ENCODE results near the gene RAB11A. TPM values are rescaled to one million over a fixed set of nuclear protein-coding genes. Genes with fewer than 3 reads are reported as not detected.

RAB11A gene
- total and polyA plus RNA-seq, 2 donors (not counting 1 experiment from before 2014, with no cell fraction given) = 56.8 to 501 TPM

DNA sequence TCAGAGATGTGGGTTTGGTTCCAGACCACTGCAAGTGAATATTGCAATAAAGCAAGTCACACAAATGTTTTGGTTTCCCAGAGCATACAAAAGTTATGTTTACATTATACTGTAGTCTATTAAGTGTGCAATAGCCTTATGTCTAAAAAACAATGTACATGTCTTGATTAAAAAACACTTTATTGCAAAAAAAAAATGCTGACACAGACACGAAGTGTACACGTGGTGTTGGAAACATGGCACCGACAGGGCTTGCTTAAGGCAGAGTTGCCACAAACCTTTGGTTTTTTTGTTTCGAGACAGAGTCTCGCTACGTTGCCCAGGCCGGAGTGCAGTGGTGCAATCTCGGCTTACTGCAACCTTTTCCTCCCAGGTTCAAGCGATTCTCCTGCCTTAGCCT, 50.1 kb downstream of the RAB11A start:
- no peak overlapping the region for H2AFZ ChIP-seq (ENCODE audit: low read length)
- TF ChIP-seq, protein P1, sequence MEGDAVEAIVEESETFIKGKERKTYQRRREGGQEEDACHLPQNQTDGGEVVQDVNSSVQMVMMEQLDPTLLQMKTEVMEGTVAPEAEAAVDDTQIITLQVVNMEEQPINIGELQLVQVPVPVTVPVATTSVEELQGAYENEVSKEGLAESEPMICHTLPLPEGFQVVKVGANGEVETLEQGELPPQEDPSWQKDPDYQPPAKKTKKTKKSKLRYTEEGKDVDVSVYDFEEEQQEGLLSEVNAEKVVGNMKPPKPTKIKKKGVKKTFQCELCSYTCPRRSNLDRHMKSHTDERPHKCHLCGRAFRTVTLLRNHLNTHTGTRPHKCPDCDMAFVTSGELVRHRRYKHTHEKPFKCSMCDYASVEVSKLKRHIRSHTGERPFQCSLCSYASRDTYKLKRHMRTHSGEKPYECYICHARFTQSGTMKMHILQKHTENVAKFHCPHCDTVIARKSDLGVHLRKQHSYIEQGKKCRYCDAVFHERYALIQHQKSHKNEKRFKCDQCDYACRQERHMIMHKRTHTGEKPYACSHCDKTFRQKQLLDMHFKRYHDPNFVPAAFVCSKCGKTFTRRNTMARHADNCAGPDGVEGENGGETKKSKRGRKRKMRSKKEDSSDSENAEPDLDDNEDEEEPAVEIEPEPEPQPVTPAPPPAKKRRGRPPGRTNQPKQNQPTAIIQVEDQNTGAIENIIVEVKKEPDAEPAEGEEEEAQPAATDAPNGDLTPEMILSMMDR (conservative IDR thresholded peaks at IDR 0.05 in 1 of 2, IDR thresholded peaks at IDR 0.05 in 1 of 2; ENCODE audit: low read depth in 1 of 2, low read length in 2 of 2) = no peak
- TF ChIP-seq EZH2 (IDR thresholded peaks at IDR 0.05; ENCODE audit: low read length, missing control alignments) = no peak
- H3K36me3 ChIP-seq (ENCODE audit: control insufficient read depth, insufficient read depth, low read length) = no peaks in the 10 kb centered on the region
- peaks cover 6% of the 10 kb centered on the region for H3K4me1 ChIP-seq (ENCODE audit: control insufficient read depth, extremely low read depth, insufficient read depth, low read length)
- H4K20me1 ChIP-seq (ENCODE audit: control insufficient read depth, extremely low read depth, insufficient read depth, low read length) = no peaks in the 10 kb centered on the region
- H3K9ac ChIP-seq (ENCODE audit: insufficient read depth, low read length) = no peak overlapping the region
- no peak overlapping the region for H3K4me3 ChIP-seq (replicated peaks in 1 of 4; ENCODE audit: control extremely low read depth in 1 of 4, insufficient read depth in 1 of 4, low read depth in 3 of 4, low read length in 4 of 4)
- no peak overlapping the region for H3K4me2 ChIP-seq (ENCODE audit: extremely low read depth, insufficient read depth, low read length)
- no peaks in the 10 kb centered on the region for H3K27me3 ChIP-seq (ENCODE audit: control insufficient read depth, insufficient read depth, low read length)
- H3K9me3 ChIP-seq (ENCODE audit: control insufficient read depth, insufficient read depth, low read depth, low read length) = no peaks in the 10 kb centered on the region
- no peak for DNase-seq (ENCODE audit: low read depth in 2 of 2)
- no peak overlapping the region for H3K27ac ChIP-seq (ENCODE audit: insufficient read depth, low read length)
- no peaks in the 10 kb centered on the region for H3K79me2 ChIP-seq (ENCODE audit: control insufficient read depth, insufficient read depth, low read length)

DNA sequence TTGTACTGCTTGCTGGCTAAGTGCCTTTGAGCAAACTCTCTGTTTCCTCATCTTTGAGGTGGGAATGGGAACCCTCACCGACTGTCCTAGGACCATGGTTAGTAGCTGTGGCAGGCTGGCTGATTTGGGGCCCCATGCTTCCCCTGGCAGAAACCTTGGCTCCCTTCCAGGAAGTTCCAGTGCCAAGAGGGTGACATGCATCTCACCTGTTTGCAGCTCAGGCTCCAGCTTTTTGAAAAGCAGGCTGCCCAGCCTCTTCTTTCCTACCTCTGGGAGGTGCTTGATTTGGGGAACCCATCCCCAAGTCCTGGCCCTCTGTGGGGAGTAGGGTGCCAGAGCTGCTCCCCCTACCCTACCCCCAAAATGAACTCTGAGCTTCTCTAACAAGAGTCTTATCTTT, 50.8 kb downstream of the RAB11A start:
- Histone ChIP-seq H2AFZ (ENCODE audit: low read length) (no peak overlapping the region), H3K4me1 (ENCODE audit: control insufficient read depth, extremely low read depth, insufficient read depth, low read length) (peaks cover 6% of the 10 kb centered on the region), H3K27ac (ENCODE audit: insufficient read depth, low read length) (no peak overlapping the region), H3K79me2 (ENCODE audit: control insufficient read depth, insufficient read depth, low read length) (no peaks in the 10 kb centered on the region), H3K4me3 (replicated peaks in 1 of 4; ENCODE audit: control extremely low read depth in 1 of 4, insufficient read depth in 1 of 4, low read depth in 3 of 4, low read length in 4 of 4) (no peak overlapping the region), H3K36me3 (ENCODE audit: control insufficient read depth, insufficient read depth, low read length) (no peaks in the 10 kb centered on the region), H3K9me3 (ENCODE audit: control insufficient read depth, insufficient read depth, low read depth, low read length) (no peaks in the 10 kb centered on the region), H3K4me2 (ENCODE audit: extremely low read depth, insufficient read depth, low read length) (no peak overlapping the region), H3K27me3 (ENCODE audit: control insufficient read depth, insufficient read depth, low read length) (no peaks in the 10 kb centered on the region), H3K9ac (ENCODE audit: insufficient read depth, low read length) (no peak overlapping the region), H4K20me1 (ENCODE audit: control insufficient read depth, extremely low read depth, insufficient read depth, low read length) (no peaks in the 10 kb centered on the region)
- TF ChIP-seq, protein P1 (conservative IDR thresholded peaks at IDR 0.05 in 1 of 2, IDR thresholded peaks at IDR 0.05 in 1 of 2; ENCODE audit: low read depth in 1 of 2, low read length in 2 of 2) = no peak
- TF ChIP-seq EZH2 (IDR thresholded peaks at IDR 0.05; ENCODE audit: low read length, missing control alignments) = no peak
- no peak for DNase-seq (ENCODE audit: low read depth in 2 of 2)

DNA sequence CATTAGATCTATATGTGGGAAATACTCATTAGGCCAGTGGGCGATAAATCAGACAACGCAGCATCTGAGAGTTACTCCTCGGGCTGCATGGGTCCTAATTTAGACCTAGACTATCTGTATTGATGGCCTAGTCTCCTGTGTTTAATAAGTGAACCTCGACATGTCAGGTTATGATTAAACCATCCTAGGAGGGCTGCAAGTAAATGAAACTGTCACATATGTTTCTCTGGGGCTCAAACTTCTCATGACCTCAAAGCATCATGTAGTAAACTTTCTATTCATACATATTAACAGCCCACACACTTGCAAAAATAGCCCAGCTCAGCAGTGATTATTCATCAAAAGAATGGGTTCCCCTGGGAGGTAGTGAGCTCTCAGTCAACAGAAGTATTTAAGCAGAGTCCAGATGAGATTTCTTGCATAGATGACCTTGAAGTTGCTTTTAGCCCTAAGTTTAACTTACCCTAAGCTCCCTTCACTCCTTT, 51.6 kb downstream of the RAB11A start:
- DNase-seq (ENCODE audit: low read depth in 2 of 2) = no peak
- H3K9ac ChIP-seq (ENCODE audit: insufficient read depth, low read length) = no peak overlapping the region
- no peak overlapping the region for H2AFZ ChIP-seq (ENCODE audit: low read length)

More for the DNA sequence above, 51.6 kb downstream of the RAB11A start:
- TF ChIP-seq EZH2 (IDR thresholded peaks at IDR 0.05; ENCODE audit: low read length, missing control alignments) = no peak
- Histone ChIP-seq H4K20me1 (ENCODE audit: control insufficient read depth, extremely low read depth, insufficient read depth, low read length) (no peaks in the 10 kb centered on the region), H3K4me2 (ENCODE audit: extremely low read depth, insufficient read depth, low read length) (no peak overlapping the region), H3K27me3 (ENCODE audit: control insufficient read depth, insufficient read depth, low read length) (no peaks in the 10 kb centered on the region), H3K36me3 (ENCODE audit: control insufficient read depth, insufficient read depth, low read length) (no peaks in the 10 kb centered on the region), H3K9me3 (ENCODE audit: control insufficient read depth, insufficient read depth, low read depth, low read length) (no peaks in the 10 kb centered on the region), H3K4me1 (ENCODE audit: control insufficient read depth, extremely low read depth, insufficient read depth, low read length) (peaks cover 6% of the 10 kb centered on the region), H3K27ac (ENCODE audit: insufficient read depth, low read length) (no peak overlapping the region), H3K4me3 (replicated peaks in 1 of 4; ENCODE audit: control extremely low read depth in 1 of 4, insufficient read depth in 1 of 4, low read depth in 3 of 4, low read length in 4 of 4) (no peak overlapping the region), H3K79me2 (ENCODE audit: control insufficient read depth, insufficient read depth, low read length) (no peaks in the 10 kb centered on the region)

Data from fibroblast of lung (primary cell).